Measurements from ENCODE around the gene CAVIN3.

The CAVIN3 gene

DNA sequence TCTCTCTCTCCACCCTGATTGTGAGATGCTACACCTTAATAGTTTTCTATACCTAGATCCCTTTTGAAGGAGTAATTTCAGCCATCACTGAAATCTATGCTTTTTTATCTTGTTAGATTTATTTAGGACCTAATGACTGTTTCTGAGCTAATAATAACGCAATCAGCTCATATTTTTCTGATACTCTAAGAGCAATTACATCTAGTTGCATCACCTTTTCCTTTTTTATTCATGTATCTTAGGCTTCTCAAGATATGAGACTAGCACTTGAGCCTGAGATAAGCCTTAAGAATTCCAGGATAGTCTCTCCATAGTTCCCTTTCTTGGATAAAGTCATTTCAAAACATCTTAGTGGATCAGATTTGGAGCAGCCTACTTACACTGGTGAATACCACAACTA lies 25.1 kb upstream of the CAVIN3 start:
- Histone ChIP-seq H4K20me1 (ENCODE audit: insufficient read depth, low read length) (no peaks in the 10 kb centered on the region), H3K79me2 (ENCODE audit: insufficient read depth, low read length) (no peaks in the 10 kb centered on the region), H3K36me3 (ENCODE audit: insufficient read depth, low read length) (no peaks in the 10 kb centered on the region), H3K27ac (ENCODE audit: low read depth, low read length, poor library complexity, severe bottlenecking) (no peak overlapping the region), H3K4me3 (ENCODE audit: low read depth, low read length, poor library complexity, severe bottlenecking) (no peak overlapping the region), H2AFZ (ENCODE audit: low read length) (no peak overlapping the region), H3K4me1 (ENCODE audit: insufficient read depth, low read length, severe bottlenecking) (no peaks in the 10 kb centered on the region), H3K9ac (ENCODE audit: low read length) (no peak overlapping the region), H3K9me2 (ENCODE audit: low read depth, low read length) (no peaks in the 10 kb centered on the region), H3F3A (ENCODE audit: insufficient read depth, low read length) (no peaks in the 10 kb centered on the region), H3K4me2 (ENCODE audit: low read length) (no peak overlapping the region), H3K9me3 (ENCODE audit: low read length) (no peaks in the 10 kb centered on the region), H3K27me3 (ENCODE audit: insufficient read depth, low read length) (no peaks in the 10 kb centered on the region)
- no peak for TF ChIP-seq EZH2 (IDR thresholded peaks at IDR 0.05; ENCODE audit: borderline replicate concordance, low read length)
- TF ChIP-seq, protein P1, sequence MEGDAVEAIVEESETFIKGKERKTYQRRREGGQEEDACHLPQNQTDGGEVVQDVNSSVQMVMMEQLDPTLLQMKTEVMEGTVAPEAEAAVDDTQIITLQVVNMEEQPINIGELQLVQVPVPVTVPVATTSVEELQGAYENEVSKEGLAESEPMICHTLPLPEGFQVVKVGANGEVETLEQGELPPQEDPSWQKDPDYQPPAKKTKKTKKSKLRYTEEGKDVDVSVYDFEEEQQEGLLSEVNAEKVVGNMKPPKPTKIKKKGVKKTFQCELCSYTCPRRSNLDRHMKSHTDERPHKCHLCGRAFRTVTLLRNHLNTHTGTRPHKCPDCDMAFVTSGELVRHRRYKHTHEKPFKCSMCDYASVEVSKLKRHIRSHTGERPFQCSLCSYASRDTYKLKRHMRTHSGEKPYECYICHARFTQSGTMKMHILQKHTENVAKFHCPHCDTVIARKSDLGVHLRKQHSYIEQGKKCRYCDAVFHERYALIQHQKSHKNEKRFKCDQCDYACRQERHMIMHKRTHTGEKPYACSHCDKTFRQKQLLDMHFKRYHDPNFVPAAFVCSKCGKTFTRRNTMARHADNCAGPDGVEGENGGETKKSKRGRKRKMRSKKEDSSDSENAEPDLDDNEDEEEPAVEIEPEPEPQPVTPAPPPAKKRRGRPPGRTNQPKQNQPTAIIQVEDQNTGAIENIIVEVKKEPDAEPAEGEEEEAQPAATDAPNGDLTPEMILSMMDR (IDR thresholded peaks at IDR 0.05; ENCODE audit: low read length) = no peak

DNA sequence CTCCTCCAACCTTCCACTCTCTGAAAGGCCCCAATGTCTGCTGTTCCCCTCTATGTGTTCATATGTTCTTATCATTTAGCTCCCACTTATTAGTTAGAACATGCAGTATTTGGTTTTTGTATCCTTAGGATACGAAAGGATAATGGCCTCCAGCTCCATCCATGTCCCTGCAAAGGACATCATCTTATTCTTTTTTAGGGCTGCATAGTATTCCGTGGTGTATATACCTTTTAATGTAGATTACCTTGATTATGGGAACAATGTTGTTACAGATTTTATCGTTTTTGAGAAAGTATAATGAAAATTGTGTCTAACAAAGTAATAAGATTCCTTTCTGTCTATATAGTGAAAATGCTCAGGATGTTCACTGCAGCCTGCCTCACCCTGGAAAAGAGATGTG lies 16.0 kb upstream of the CAVIN3 start:
- H3K27ac ChIP-seq (ENCODE audit: low read depth, low read length, poor library complexity, severe bottlenecking) = no peak overlapping the region
- no peaks in the 10 kb centered on the region for H3F3A ChIP-seq (ENCODE audit: insufficient read depth, low read length)
- H3K4me2 ChIP-seq (ENCODE audit: low read length) = no peak overlapping the region
- H3K9me3 ChIP-seq (ENCODE audit: low read length) = no peaks in the 10 kb centered on the region
- no peak overlapping the region for H3K4me3 ChIP-seq (ENCODE audit: low read depth, low read length, poor library complexity, severe bottlenecking)
- no peaks in the 10 kb centered on the region for H4K20me1 ChIP-seq (ENCODE audit: insufficient read depth, low read length)
- TF ChIP-seq EZH2 (IDR thresholded peaks at IDR 0.05; ENCODE audit: borderline replicate concordance, low read length) = no peak
- TF ChIP-seq, protein P1 (IDR thresholded peaks at IDR 0.05; ENCODE audit: low read length) = no peak
- H3K4me1 ChIP-seq (ENCODE audit: insufficient read depth, low read length, severe bottlenecking) = no peaks in the 10 kb centered on the region
- H3K27me3 ChIP-seq (ENCODE audit: insufficient read depth, low read length) = no peaks in the 10 kb centered on the region; the same call in 1 of the 2 replicates
- no peak overlapping the region for H3K9ac ChIP-seq (ENCODE audit: low read length)
- H3K36me3 ChIP-seq (ENCODE audit: insufficient read depth, low read length) = no peaks in the 10 kb centered on the region
- no peaks in the 10 kb centered on the region for H3K79me2 ChIP-seq (ENCODE audit: insufficient read depth, low read length)
- H2AFZ ChIP-seq (ENCODE audit: low read length) = no peak overlapping the region
- H3K9me2 ChIP-seq (ENCODE audit: low read depth, low read length) = no peaks in the 10 kb centered on the region

DNA sequence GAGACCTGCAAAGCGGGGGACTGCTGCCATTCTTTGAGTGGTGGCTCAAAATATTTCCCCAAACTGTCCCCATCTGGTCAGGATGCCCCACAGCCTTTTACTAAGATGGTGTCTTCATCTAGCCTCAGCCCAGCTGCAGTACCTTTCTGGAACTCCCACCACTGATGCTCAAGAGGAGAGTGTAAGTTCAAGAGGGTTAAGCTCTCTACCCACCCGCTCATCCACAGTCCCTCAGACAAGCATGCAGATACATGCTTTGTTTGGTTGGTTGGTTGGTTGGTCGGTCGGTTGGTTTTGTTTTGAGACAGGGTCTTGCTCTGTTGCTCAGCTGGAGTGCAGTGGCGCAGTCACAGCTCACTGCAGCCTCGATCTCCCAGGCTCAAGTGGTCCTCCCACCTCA lies 14.5 kb upstream of the CAVIN3 start:
- Histone ChIP-seq H2AFZ (ENCODE audit: low read length) (no peak overlapping the region), H3K9ac (ENCODE audit: low read length) (no peak overlapping the region), H3K9me3 (ENCODE audit: low read length) (no peaks in the 10 kb centered on the region), H3K4me2 (ENCODE audit: low read length) (no peak overlapping the region), H3F3A (ENCODE audit: insufficient read depth, low read length) (no peaks in the 10 kb centered on the region), H3K27me3 (ENCODE audit: insufficient read depth, low read length) (no peaks in the 10 kb centered on the region; the same call in 1 of the 2 replicates), H3K4me1 (ENCODE audit: insufficient read depth, low read length, severe bottlenecking) (no peaks in the 10 kb centered on the region), H3K9me2 (ENCODE audit: low read depth, low read length) (no peaks in the 10 kb centered on the region), H4K20me1 (ENCODE audit: insufficient read depth, low read length) (no peaks in the 10 kb centered on the region), H3K27ac (ENCODE audit: low read depth, low read length, poor library complexity, severe bottlenecking) (no peak overlapping the region), H3K36me3 (ENCODE audit: insufficient read depth, low read length) (no peaks in the 10 kb centered on the region), H3K4me3 (ENCODE audit: low read depth, low read length, poor library complexity, severe bottlenecking) (no peak overlapping the region), H3K79me2 (ENCODE audit: insufficient read depth, low read length) (no peaks in the 10 kb centered on the region)
- TF ChIP-seq EZH2 (IDR thresholded peaks at IDR 0.05; ENCODE audit: borderline replicate concordance, low read length) = no peak
- TF ChIP-seq, protein P1 (IDR thresholded peaks at IDR 0.05; ENCODE audit: low read length) = no peak
